Psoas muscle (tissue), 8 donors: Measurements from ENCODE around the gene SH3D19. TPM values are rescaled to one million over a fixed set of nuclear protein-coding genes. Genes with fewer than 3 reads are reported as not detected.

Experiments used
- ATAC-seq, 4 donors: fragments of 200-7000 bp; cut with Tn5 transposase; one replicate each; pipeline ENCODE4 v1.9.1; 2020; ENCODE audit warnings: moderate library complexity in 3 of 4, mild to moderate bottlenecking in 2 of 4
- DNase-seq, 2 donors: peaks; one replicate each; pipeline ENCODE4 v3.0.0-alpha.2; 2020
- H3K27ac ChIP-seq: fragments of 200-600 bp; one replicate; pipeline ENCODE4 v1.8.0; 2022
- H3K27me3 ChIP-seq, 3 donors: fragments of 200-600 bp in 1 of 3; one replicate each; pipeline versions ENCODE4 v1.6.1 to v1.8.0; 2013 to 2022; ENCODE audit warnings: low read length in 2 of 3, mild to moderate bottlenecking in 2 of 3, moderate library complexity in 1 of 3; ENCODE audit not compliant: insufficient read depth in 3 of 3
- H3K36me3 ChIP-seq, 2 donors: fragments of 200-600 bp in 1 of 2; one replicate each; pipeline versions ENCODE4 v1.6.1 to v1.8.0; 2013 to 2022; ENCODE audit warnings: low read depth in 1 of 2, mild to moderate bottlenecking in 1 of 2, moderate library complexity in 1 of 2; ENCODE audit not compliant: insufficient read depth in 1 of 2
- H3K4me1 ChIP-seq: fragments of 200-600 bp; one replicate; pipeline ENCODE4 v1.8.0; 2022
- H3K4me3 ChIP-seq: fragments of 200-600 bp; one replicate; pipeline ENCODE4 v1.8.0; 2022; ENCODE audit warnings: mild to moderate bottlenecking
- H3K9me3 ChIP-seq: fragments of 200-600 bp; one replicate; pipeline ENCODE4 v1.8.0; 2022
- WGBS, 3 donors: extraction: QIAGEN DNeasy Blood & Tissue Kit; methylation state at CpG; one replicate each; pipeline versions ENCODE4 v1.1.6 to v1.1.7; 2013; 5-methylcytosine and 5-hydroxymethylcytosine counted together
- intact Hi-C, 2 donors: fragments of 100-400 bp; cut with DNase I; formaldehyde crosslinking; loops; one replicate each; pipeline versions ENCODE4 v1.11.0 to v1.14.2; 2022
- polyA plus RNA-seq, 3 donors: library from polyadenylated mRNA; stranded (reverse); fragments of 200-250 nt; gene quantifications; one replicate each; pipeline ENCODE4 v1.2.3, GENCODE V29; 2013
- total RNA-seq, 4 donors: library from RNA; stranded (reverse); fragmentation: NEBNext Ultra II Directional in 2 of 4; extraction: Animal tissue kit (Norgen Biotek cat#: 25700) in 2 of 4; gene quantifications; one replicate each; pipeline versions ENCODE4 v1.2.1 to v1.2.4, GENCODE V29; 2021 to 2023
- TF ChIP-seq, protein P1 (sequence below): fragments of 200-600 bp; IDR thresholded peaks from one replicate; pipeline ENCODE4 v1.8.0; 2022; ENCODE audit warnings: antibody characterized with exemption
- donor health status: healthy with polysubstance abuse.
- donor health status: DM: no; HTN: no; CAD: no; lungs with moderate emphysema.
- donor health status: Bipolar disorder and iron deficiency.
- donor health status: healthy.
- donor health status: DM: yes; HTN: yes; CAD: no.
- donor health status: DM: no; HTN: no; CAD: no.
- donor health status: DM: no; HTN: no; CAD: no.
- donor health status: DM: yes; HTN: yes; CAD: no.

The SH3D19 gene
- total and polyA plus RNA-seq, 7 donors = 7.0 to 59.0 (median 26.9) TPM

DNA sequence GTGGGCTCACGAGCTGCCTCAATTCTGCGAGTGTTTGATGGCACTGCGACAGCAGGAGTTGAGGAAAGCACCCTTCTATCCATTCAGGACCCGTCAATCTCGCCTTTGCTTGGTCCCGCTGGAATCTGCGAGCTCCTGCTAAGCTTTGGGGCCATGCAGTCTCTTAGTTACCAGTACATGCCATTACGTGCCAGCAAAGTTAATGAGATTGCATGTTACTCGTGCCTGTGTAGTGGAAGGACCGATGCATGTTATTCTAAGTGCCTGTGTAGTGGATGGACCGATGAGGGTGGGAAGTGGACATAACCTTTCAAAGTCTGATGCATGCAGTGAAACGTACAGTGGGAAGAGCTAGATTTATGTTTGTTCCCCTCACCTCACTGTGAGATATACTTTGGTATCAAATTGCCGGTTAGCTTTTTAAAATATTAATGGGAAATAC is 225.4 kb downstream of the SH3D19 start:
- ATAC-seq (peak; percentile 22 to 53 (median 39)), DNase-seq (no peak)
- no peaks in the 10 kb centered on the region for H3K27me3 ChIP-seq
- WGBS, 3 donors = 0 to 1% (median 1%) methylated on average over 13 of the region's 13 CpGs
- TF ChIP-seq, protein P1, sequence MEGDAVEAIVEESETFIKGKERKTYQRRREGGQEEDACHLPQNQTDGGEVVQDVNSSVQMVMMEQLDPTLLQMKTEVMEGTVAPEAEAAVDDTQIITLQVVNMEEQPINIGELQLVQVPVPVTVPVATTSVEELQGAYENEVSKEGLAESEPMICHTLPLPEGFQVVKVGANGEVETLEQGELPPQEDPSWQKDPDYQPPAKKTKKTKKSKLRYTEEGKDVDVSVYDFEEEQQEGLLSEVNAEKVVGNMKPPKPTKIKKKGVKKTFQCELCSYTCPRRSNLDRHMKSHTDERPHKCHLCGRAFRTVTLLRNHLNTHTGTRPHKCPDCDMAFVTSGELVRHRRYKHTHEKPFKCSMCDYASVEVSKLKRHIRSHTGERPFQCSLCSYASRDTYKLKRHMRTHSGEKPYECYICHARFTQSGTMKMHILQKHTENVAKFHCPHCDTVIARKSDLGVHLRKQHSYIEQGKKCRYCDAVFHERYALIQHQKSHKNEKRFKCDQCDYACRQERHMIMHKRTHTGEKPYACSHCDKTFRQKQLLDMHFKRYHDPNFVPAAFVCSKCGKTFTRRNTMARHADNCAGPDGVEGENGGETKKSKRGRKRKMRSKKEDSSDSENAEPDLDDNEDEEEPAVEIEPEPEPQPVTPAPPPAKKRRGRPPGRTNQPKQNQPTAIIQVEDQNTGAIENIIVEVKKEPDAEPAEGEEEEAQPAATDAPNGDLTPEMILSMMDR = no peak
- no peaks in the 10 kb centered on the region for H3K9me3 ChIP-seq
- peaks cover 6 to 46% of the 10 kb centered on the region in 2 donors for H3K36me3 ChIP-seq
- peaks cover 19% of the 10 kb centered on the region for H3K4me1 ChIP-seq
- H3K4me3 ChIP-seq = peak overlapping the region; percentile 96
- intact Hi-C loops = loop anchor here in 1 of 2 donors (5.0 kb wide), 1 partner anchor 1682 kb away; no protein-coding TSS in a partner anchor
- peak overlapping the region; percentile 95 for H3K27ac ChIP-seq

DNA sequence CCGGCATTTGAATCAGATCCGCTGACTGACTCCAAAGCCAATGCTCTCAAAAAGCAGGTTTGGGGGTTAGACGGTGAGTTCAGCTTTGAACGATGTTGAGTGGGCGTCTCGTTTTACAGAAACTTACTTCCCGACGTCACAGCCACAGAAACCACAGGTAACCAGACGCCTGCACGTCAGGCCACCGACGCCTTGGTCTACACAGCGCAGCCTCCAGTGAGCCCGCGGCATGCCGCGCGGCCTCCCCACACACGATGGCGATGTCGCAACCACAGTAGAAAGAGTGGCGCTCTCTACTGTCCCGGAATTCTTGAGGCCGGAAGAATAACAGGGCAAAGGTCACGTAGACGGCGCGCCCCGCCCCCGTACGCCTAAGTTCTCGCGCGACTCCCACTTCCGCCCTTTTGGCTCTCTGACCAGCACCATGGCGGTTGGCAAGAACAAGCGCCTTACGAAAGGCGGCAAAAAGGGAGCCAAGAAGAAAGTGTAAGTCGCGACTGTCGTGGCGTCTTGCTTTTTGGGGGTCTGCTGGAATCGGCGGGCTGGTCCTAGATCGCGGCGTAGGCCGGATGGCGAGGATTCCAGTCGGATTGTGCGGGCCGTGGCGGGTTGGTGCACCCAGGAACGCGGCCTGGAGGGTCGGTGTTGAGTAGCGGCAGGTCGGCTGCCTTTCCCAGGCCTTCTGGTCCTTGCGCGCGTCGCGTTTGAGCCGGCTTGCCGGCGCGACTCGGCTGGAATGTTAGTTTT is 226.0 kb downstream of the SH3D19 start, which contains the start of gene RPS3A:
Gene RPS3A, plus strand, starts transcription at position 400 of the 747 bp plus-strand sequence. Its CDS starts 25 bp downstream, at position 425.
- intact Hi-C loops = loop anchor here in 1 of 2 donors (5.0 kb wide), 1 partner anchor 1683 kb away; no protein-coding TSS in a partner anchor
- peak; percentile 98 to 99 (median 98) for ATAC-seq
- H3K27me3 ChIP-seq = no peaks in the 10 kb centered on the region
- WGBS, 3 donors = 1% methylated on average over 68 to 69 of the region's 69 CpGs
- TF ChIP-seq, protein P1 = peak; percentile 69
- peak within 1 kb of the TSS; percentile 95 for H3K27ac ChIP-seq
- DNase-seq = peak; percentile 95 to 98
- H3K4me3 ChIP-seq = peak within 1 kb of the TSS; percentile 96
- H3K4me1 ChIP-seq = peaks cover 19% of the 10 kb centered on the region
- H3K36me3 ChIP-seq = peaks cover 4 to 40% of the 10 kb centered on the region in 2 donors
- no peaks in the 10 kb centered on the region for H3K9me3 ChIP-seq

DNA sequence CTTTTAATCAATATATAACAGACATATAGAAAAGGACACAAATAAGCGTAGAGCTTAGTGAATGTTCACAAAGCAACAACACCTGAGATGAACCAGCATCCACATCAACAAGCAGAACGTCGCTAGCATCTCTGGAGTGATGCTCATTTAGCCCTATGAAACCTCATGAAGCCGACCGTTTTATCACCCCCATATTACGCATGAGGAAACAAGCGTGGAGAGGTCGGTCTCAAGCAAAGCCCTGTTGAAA is 226.5 kb downstream of the SH3D19 start:
- intact Hi-C loops = loop anchor here in 1 of 2 donors (5.0 kb wide), 1 partner anchor 1683 kb away; no protein-coding TSS in a partner anchor

DNA sequence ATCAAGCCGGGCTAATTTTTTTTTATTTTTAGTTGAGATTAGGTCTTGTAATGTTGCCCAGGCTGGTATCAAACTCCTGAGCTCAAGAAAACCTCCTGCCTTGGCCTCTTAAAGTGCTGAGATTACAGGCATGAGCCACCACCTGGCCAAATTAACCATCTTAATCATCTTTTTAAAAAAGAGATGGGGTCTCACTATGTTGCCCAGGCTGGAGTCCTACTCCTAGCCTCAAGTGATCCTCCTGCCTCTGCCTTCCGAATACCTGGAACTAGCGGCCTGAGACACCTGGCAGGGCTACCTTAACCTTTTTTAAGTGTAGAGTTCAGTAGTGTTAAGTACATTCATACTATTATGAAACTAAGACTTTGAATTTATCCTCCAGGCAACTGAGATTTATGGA is 227.6 kb downstream of the SH3D19 start:
- Histone ChIP-seq H3K36me3 (peaks cover 0 to 24% of the 10 kb centered on the region in 2 donors), H3K27ac (no peak overlapping the region), H3K9me3 (no peaks in the 10 kb centered on the region), H3K4me3 (no peak overlapping the region), H3K27me3 (no peaks in the 10 kb centered on the region), H3K4me1 (peaks cover 19% of the 10 kb centered on the region)
- DNase-seq = no peak
- intact Hi-C loops = loop anchor here in 1 of 2 donors (5.0 kb wide), 1 partner anchor 1685 kb away; no protein-coding TSS in a partner anchor
- TF ChIP-seq, protein P1 = no peak
- 94 to 97% (median 95%) methylated on average over 3 of the region's 3 CpGs for WGBS, 3 donors
- no peak for ATAC-seq

More for the DNA sequence above, 226.5 kb downstream of the SH3D19 start:
- H3K4me3 ChIP-seq = peak overlapping the region; percentile 96
- 16 to 19% (median 17%) methylated on average over 8 of the region's 8 CpGs for whole genome bisulfite sequencing, 3 donors
- H3K36me3 ChIP-seq = peaks cover 4 to 35% of the 10 kb centered on the region in 2 donors
- H3K4me1 ChIP-seq = peaks cover 19% of the 10 kb centered on the region
- peak overlapping the region; percentile 39 for H3K27ac ChIP-seq
- DNase-seq = no peak
- peak in 1 of 4 donors; percentile 23 for ATAC-seq
- no peaks in the 10 kb centered on the region for H3K27me3 ChIP-seq
- TF ChIP-seq, protein P1 = no peak
- H3K9me3 ChIP-seq = no peaks in the 10 kb centered on the region
